Prostate gland (tissue), 2 donors: ENCODE results near the gene SRPK1. TPM values are rescaled to one million over a fixed set of nuclear protein-coding genes. Genes with fewer than 3 reads are reported as not detected.
A peak's percentile ranks its signal among the peaks of the same experiment; 100 is the strongest.
"Not testable (repeated sequence)": the region's sequence is repeated elsewhere in the genome, so short reads cannot be mapped to it uniquely, and the experiment has no call there.

Experiments used
- DNase-seq: peaks from one replicate; pipeline ENCODE4 v3.0.0-alpha.2; 2019; ENCODE audit warnings: low spot score
- H3K27ac ChIP-seq, 2 donors: fragments of 200-600 bp; sonication (generic); 2 replicates each; pipeline ENCODE4 v1.5.1; 2017 to 2019
- H3K27me3 ChIP-seq: fragments of 200-600 bp; sonication (generic); replicated peaks from 2 replicates; pipeline ENCODE4 v1.5.1; 2019; ENCODE audit not compliant: insufficient read depth
- H3K36me3 ChIP-seq, 2 donors: fragments of 200-600 bp; sonication (generic); 1 replicate in 1 of 2; 2 replicates in 1 of 2; pipeline versions ENCODE4 v1.5.1 to v1.8.1; 2017 to 2019
- H3K4me1 ChIP-seq: fragments of 200-600 bp; sonication (generic); replicated peaks from 2 replicates; pipeline ENCODE4 v1.5.1; 2019
- H3K4me3 ChIP-seq, 2 donors: fragments of 200-600 bp; sonication (generic); 2 replicates each; pipeline ENCODE4 v1.5.1; 2017 to 2019
- H3K9me3 ChIP-seq: fragments of 200-600 bp; sonication (generic); 2 replicates; pipeline ENCODE4 v1.5.1; 2017
- POLR2A ChIP-seq: fragments of 450-650 bp; IDR thresholded peaks from one replicate; pipeline ENCODE4 v1.6.1; 2016; ENCODE audit warnings: antibody characterized with exemption, mild to moderate bottlenecking
- POLR2AphosphoS5 ChIP-seq: sonication (generic); formaldehyde crosslinking; IDR thresholded peaks from one replicate; pipeline ENCODE4 v1.6.1; 2017; ENCODE audit warnings: antibody characterized with exemption
- WGBS: methylation state at CpG from one replicate; pipeline ENCODE4 v1.1.5; 2018; 5-methylcytosine and 5-hydroxymethylcytosine counted together
- intact Hi-C: fragments of 100-400 bp; cut with DNase I; formaldehyde crosslinking; loops from one replicate; pipeline ENCODE4 v1.14.2; 2022
- total RNA-seq, 2 donors: library from RNA; depleted of rRNA; stranded (reverse); fragments of >200 nt; gene quantifications; one replicate each; pipeline ENCODE4 v1.1.0, GENCODE V29; 2016
- TF ChIP-seq, protein P1 (sequence below), 4 experiments: fragments of 200-600 bp in 2 of 4; fragments of 450-650 bp in 2 of 4; sonication (generic) in 2 of 4; IDR thresholded peaks; 1 replicate in 3 of 4; 2 replicates in 1 of 4; pipeline ENCODE4 v1.5.1; 2016 to 2019; ENCODE audit warnings: antibody characterized with exemption in 4 of 4, mild to moderate bottlenecking in 2 of 4, moderate library complexity in 2 of 4

Gene SRPK1
- total RNA-seq, 2 donors from 2014 or later, result 19.4 to 59.4 TPM

GRCh38 chr6:35919085-35919826 lies 1.6 kb downstream of the SRPK1 start:
- 22% methylated on average over 9 of the region's 9 CpGs for WGBS
- intact Hi-C loops, result no loop called here
- Histone ChIP-seq H3K4me3 (peak overlapping the region; percentile 86 to 89), H3K27ac (peak overlapping the region in 1 of 2 donors; percentile 75), H3K27me3 (no peaks in the 10 kb centered on the region), H3K4me1 (no peaks in the 10 kb centered on the region), H3K36me3 (peaks cover 0 to 3% of the 10 kb centered on the region in 2 donors), H3K9me3 (no peaks in the 10 kb centered on the region)
- DNase-seq, result no peak
- TF ChIP-seq POLR2A, result no peak
- TF ChIP-seq POLR2AphosphoS5, result no peak
- TF ChIP-seq, protein P1, sequence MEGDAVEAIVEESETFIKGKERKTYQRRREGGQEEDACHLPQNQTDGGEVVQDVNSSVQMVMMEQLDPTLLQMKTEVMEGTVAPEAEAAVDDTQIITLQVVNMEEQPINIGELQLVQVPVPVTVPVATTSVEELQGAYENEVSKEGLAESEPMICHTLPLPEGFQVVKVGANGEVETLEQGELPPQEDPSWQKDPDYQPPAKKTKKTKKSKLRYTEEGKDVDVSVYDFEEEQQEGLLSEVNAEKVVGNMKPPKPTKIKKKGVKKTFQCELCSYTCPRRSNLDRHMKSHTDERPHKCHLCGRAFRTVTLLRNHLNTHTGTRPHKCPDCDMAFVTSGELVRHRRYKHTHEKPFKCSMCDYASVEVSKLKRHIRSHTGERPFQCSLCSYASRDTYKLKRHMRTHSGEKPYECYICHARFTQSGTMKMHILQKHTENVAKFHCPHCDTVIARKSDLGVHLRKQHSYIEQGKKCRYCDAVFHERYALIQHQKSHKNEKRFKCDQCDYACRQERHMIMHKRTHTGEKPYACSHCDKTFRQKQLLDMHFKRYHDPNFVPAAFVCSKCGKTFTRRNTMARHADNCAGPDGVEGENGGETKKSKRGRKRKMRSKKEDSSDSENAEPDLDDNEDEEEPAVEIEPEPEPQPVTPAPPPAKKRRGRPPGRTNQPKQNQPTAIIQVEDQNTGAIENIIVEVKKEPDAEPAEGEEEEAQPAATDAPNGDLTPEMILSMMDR (IDR thresholded peaks at IDR 0.05), result no peak

GRCh38 chr6:35916893-35917292 lies 4.0 kb downstream of the SRPK1 start:
- H3K9me3 ChIP-seq, H3K36me3 ChIP-seq, H3K4me3 ChIP-seq, intact Hi-C loops, DNase-seq, H3K27ac ChIP-seq, H3K27me3 ChIP-seq, H3K4me1 ChIP-seq: not testable (repeated sequence)
- 94% methylated on average over 6 of the region's 6 CpGs for WGBS

DNA sequence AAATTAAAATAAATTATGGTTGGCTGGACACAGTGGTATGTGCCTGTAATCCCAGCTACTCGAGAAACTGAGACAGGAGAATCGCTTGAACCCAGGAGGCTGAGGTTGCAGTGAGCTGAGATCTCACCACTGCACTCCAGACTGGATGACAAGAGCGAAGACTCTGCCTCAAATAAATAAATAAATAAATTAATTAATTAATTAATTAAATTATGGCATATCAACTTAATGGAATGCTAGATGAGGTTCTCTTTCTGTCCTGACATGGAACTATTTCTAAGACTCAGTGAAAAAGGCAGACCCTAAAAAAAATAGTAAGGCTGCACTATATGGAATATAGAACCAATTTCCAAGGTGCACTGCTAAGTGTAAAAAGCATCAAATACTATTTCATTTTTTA lies 4.8 kb downstream of the SRPK1 start:
- WGBS, result 97% methylated on average over 3 of the region's 3 CpGs
- Histone ChIP-seq H3K9me3 (no peaks in the 10 kb centered on the region), H3K4me1 (no peaks in the 10 kb centered on the region), H3K27ac (no peak overlapping the region), H3K36me3 (peaks cover 0 to 3% of the 10 kb centered on the region in 2 donors), H3K4me3 (no peak overlapping the region), H3K27me3 (no peaks in the 10 kb centered on the region)
- intact Hi-C loops, result no loop called here
- TF ChIP-seq POLR2AphosphoS5, result no peak
- TF ChIP-seq, protein P1 (IDR thresholded peaks at IDR 0.05), result no peak
- no peak for TF ChIP-seq POLR2A
- no peak for DNase-seq

- H3K9me3 ChIP-seq, result no peaks in the 10 kb centered on the region
- H3K4me3 ChIP-seq, result no peak overlapping the region
- no peaks in the 10 kb centered on the region for H3K27me3 ChIP-seq
- 70% methylated on average over 6 of the region's 6 CpGs for WGBS
- no peaks in the 10 kb centered on the region for H3K4me1 ChIP-seq
- peaks cover 0 to 3% of the 10 kb centered on the region in 2 donors for H3K36me3 ChIP-seq
- TF ChIP-seq POLR2A (no peak), POLR2AphosphoS5 (no peak)
- TF ChIP-seq, protein P1 (IDR thresholded peaks at IDR 0.05), result no peak
- no peak for DNase-seq
- intact Hi-C loops, result no loop called here
- no peak overlapping the region for H3K27ac ChIP-seq
Measured at GRCh38 chr6:35914536-35914935, 6.4 kb downstream of the SRPK1 start.

DNA sequence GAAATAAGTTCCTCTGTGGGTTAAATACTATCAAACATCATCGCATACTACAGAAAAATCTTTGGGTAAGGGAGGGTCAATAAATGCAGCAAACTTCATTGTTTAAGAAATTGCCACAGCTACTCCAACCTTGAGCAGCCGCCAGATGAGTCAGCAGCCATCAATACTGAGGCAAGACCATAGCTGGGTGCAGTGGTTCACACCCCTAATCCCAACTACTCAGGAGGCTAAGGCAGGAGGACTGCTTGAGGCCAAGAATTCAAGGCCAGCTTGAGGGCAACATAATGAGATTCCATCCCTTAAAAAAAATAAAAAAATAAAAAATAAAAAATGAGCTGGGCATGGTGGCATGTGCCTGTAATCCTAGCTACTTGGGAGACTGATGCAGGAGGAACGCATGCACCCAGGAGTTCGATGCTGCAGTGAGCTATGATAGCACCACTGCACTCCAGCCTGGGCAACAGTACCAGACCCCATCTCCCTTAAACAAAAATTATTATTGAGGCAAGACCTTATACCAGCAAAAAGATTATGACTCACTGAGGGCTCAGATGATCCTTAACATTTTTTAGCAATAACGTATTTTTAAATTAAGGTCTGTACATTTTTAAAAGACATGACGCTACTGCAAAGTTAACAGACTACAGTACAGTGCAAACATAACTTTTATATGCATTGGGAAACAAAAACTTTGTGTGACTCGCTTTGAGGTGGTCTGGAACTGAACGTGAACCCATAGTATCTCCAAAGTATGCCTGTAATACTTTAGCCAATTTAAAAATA lies 8.8 kb downstream of the SRPK1 start:
- Histone ChIP-seq H3K4me1 (no peaks in the 10 kb centered on the region), H3K9me3 (no peaks in the 10 kb centered on the region), H3K27me3 (no peaks in the 10 kb centered on the region), H3K36me3 (peaks cover 0 to 3% of the 10 kb centered on the region in 2 donors), H3K27ac (no peak overlapping the region), H3K4me3 (no peak overlapping the region)
- TF ChIP-seq POLR2AphosphoS5 (no peak), POLR2A (no peak)
- TF ChIP-seq, protein P1 (IDR thresholded peaks at IDR 0.05), result no peak
- intact Hi-C loops, result no loop called here
- no peak for DNase-seq
- WGBS, result 91% methylated on average over 8 of the region's 8 CpGs

- H3K36me3 ChIP-seq, result not testable (repeated sequence)
Measured at GRCh38 chr6:35909571-35909970, 11.3 kb downstream of the SRPK1 start.

DNA sequence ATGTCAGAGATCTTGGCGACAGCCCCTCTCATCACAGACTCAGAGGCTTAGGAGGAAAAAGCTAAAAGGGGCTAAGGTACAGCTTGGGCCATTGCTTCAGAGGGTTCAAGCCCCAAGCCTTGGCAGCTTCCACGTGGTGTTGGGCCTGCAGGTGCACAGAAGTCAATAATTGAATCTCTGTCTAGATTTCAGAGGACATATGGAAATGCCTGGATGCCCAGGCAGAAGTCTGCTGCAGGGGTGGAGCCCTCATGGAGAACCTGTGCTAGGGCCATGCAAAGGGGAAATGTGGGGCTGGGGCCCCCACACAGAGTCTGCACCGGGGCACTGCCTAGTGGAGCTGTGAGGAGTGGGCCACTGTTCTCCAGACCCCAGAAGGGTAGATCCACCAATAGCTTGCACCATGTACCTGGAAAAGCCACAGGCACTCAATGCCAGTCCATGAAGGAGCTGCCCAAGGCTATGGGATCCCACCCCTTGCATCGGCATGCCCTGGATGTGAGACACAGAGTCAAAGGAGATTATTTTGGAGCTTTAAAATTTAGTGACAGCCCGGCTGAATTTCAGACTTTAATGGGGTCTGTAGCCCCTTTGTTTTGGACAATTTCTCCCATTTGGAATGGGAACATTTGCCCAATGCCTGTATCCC lies 12.0 kb downstream of the SRPK1 start:
- H3K27ac ChIP-seq, H3K27me3 ChIP-seq, H3K9me3 ChIP-seq, H3K4me1 ChIP-seq, H3K4me3 ChIP-seq, DNase-seq, H3K36me3 ChIP-seq, intact Hi-C loops: not testable (repeated sequence)
- WGBS, result 94% methylated on average over 5 of the region's 5 CpGs

More at GRCh38 chr6:35909571-35909970, 11.3 kb downstream of the SRPK1 start:
- WGBS, result 94% methylated on average over 2 of the region's 2 CpGs
- intact Hi-C loops, H3K9me3 ChIP-seq, H3K27ac ChIP-seq, H3K4me1 ChIP-seq, H3K27me3 ChIP-seq, DNase-seq, H3K4me3 ChIP-seq: not testable (repeated sequence)
